Central memory CD8-positive, alpha-beta T cell (primary cell): Measurements from ENCODE around the gene UAP1L1.

ENCODE experiments used
- ATAC-seq: fragments of 150-1000 bp; cut with Tn5 transposase; replicated peaks from 2 replicates; pipeline ENCODE4 v1.10.0; 2022; ENCODE audit warnings: mild to moderate bottlenecking, moderate FRiP score, moderate number of reproducible peaks; ENCODE audit not compliant: poor library complexity, severe bottlenecking; ENCODE audit errors: extremely low read depth
- DNase-seq, 2 donors: peaks; one replicate each; pipeline ENCODE4 v3.0.0; 2021; ENCODE audit warnings: low spot score in 2 of 2
- H3K27ac Mint-ChIP-seq: one replicate; pipeline ENCODE4 v1.8.0; 2022; ENCODE audit warnings: low read depth, mild to moderate bottlenecking, moderate library complexity, mixed read lengths
- H3K27me3 Mint-ChIP-seq: one replicate; pipeline ENCODE4 v1.8.0; 2022; ENCODE audit warnings: mixed read lengths
- H3K36me3 Mint-ChIP-seq: one replicate; pipeline ENCODE4 v1.8.0; 2022; ENCODE audit warnings: mild to moderate bottlenecking, moderate library complexity, mixed read lengths; ENCODE audit not compliant: insufficient read depth
- H3K4me1 Mint-ChIP-seq: one replicate; pipeline ENCODE4 v1.8.0; 2022; ENCODE audit warnings: mixed read lengths
- H3K4me3 Mint-ChIP-seq: one replicate; pipeline ENCODE4 v1.8.0; 2022; ENCODE audit warnings: mild to moderate bottlenecking, moderate library complexity, mixed read lengths
- H3K9me3 Mint-ChIP-seq: one replicate; pipeline ENCODE4 v1.8.0; 2022; ENCODE audit warnings: mixed read lengths

The UAP1L1 gene

DNA sequence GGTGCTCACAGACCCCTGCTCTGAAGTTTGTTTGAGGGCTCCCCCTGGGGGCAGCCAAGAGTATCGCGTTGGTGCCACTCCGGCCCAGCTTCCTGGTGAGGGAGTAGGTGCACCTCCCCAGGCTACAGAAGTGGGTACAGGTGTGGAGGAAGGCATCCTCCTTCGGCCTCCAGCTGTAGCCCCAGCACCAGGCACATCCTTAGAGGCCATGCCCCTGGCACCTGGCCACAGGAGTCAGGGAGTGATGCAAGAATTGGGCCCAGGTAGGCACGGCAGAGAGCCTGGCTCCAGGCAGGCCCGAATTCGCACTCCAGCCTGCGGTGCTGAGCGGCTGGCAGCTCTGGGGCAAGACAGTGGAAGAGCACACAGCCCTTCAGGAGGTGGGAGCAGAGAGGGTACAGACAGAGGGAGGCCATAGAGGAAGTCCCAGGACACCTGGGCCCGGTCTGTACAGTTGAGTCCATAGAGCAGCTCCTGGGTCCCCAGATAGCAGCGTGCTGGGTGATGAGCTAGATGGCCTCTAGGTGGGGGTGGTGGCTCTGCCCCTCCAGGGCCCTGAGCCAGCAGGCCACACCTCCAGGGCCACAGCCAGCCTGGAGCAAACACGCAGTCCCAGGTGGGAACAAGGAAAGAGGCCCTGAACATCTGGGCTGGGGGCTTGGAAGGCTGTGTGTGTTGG lies 9.3 kb upstream of the UAP1L1 start:
- Mint-ChIP-seq H3K9me3 (no peaks in the 10 kb centered on the region), H3K4me3 (peak overlapping the region; percentile 53), H3K27ac (no peak overlapping the region), H3K27me3 (no peaks in the 10 kb centered on the region), H3K4me1 (peaks cover 15% of the 10 kb centered on the region), H3K36me3 (peaks cover 5% of the 10 kb centered on the region)
- DNase-seq: peak; percentile 79 to 83
- ATAC-seq: peak; percentile 52

DNA sequence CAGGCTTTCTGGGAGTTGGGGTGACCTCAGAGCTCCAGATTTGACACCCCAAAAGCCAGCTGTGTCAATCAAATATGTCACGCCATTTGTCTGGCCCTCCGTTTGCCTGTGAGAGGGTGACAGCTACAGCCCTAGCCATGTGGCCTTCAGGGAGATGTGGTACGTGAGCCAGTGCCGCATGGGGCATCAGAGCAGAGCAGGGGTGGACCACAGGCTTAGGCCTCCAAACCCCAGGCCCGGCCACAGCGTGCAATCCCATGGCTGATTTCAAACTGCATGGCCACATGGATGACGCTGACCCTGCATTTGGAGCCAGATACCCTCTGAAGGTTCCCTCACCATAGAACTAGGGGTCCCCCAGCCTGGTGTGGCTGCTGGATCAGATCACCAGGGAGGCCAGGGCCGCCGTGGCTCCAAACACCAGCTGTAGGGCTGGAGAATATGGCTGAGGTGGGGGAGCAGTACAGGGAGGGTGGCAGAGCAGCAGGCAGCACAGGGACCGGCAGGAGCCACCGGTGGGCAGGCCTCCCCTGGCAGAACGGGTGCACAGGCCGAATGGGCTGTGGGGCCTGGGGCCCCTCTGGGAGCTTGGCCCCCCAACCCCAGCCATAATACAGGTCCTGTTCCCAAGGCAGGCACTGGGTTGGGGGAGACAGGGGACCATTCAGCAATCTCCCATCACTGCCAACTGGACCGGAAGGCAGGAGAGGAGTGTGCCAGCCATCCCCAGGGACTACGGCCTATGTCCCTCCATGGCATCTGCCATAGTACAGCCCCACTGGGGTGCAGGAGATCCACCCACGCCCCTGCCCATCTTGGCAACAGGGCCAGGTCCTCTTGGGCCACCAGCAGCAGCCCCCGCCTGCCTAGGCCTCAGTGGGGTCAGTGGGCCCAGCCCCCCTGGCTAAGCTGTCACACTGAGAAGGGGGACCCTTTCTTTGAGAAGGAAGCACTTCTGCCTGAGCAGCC lies 8.5 kb upstream of the UAP1L1 start:
- peaks cover 15% of the 10 kb centered on the region for H3K4me1 Mint-ChIP-seq
- ATAC-seq (no peak), DNase-seq (no peak)
- H3K4me3 Mint-ChIP-seq: peak overlapping the region; percentile 58
- H3K36me3 Mint-ChIP-seq: peaks cover 5% of the 10 kb centered on the region
- H3K27ac Mint-ChIP-seq: no peak overlapping the region
- no peaks in the 10 kb centered on the region for H3K27me3 Mint-ChIP-seq
- no peaks in the 10 kb centered on the region for H3K9me3 Mint-ChIP-seq

- Mint-ChIP-seq H3K4me1 (peaks cover 15% of the 10 kb centered on the region), H3K36me3 (peaks cover 5% of the 10 kb centered on the region), H3K9me3 (no peaks in the 10 kb centered on the region), H3K27me3 (no peaks in the 10 kb centered on the region), H3K4me3 (peak overlapping the region; percentile 58), H3K27ac (no peak overlapping the region)
- no peak for ATAC-seq
- no peak for DNase-seq
Measured at GRCh38 chr9:137069508-137070091, 7.7 kb upstream of the UAP1L1 start.

GRCh38 chr9:137070201-137070905 lies 7.0 kb upstream of the UAP1L1 start, which contains the start of gene SAPCD2:
Gene SAPCD2 (minus strand): TSS chr9:137070557. CDS start chr9:137070460, 97 bp downstream.
- ATAC-seq (peak; percentile 93), DNase-seq (peak; percentile 67 to 72)
- peaks cover 15% of the 10 kb centered on the region for H3K4me1 Mint-ChIP-seq
- H3K27ac Mint-ChIP-seq: no peak within 1 kb of the TSS
- H3K9me3 Mint-ChIP-seq: no peaks in the 10 kb centered on the region
- H3K36me3 Mint-ChIP-seq: peaks cover 5% of the 10 kb centered on the region
- H3K27me3 Mint-ChIP-seq: no peaks in the 10 kb centered on the region
- H3K4me3 Mint-ChIP-seq: peak within 1 kb of the TSS; percentile 82

DNA sequence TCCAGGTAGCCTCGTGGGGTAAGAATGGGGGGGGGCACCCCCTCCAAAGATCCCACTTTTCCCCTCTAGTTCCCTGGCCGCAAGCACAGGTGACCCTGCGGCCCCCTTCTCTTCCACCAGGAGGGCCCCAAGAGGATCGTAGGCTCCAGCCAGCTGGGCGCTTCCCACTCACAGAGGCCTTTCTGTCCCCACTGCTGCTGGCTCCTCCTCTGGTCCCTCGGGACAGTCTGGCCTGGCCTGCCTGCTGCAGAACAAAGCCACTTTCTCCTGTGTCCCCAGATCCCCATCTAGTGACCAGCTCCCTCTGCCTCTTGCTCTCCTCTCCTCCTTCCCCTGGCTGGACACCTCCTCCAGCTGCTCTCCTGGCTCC lies 6.4 kb upstream of the UAP1L1 start:
- no peaks in the 10 kb centered on the region for H3K9me3 Mint-ChIP-seq
- peak overlapping the region; percentile 82 for H3K4me3 Mint-ChIP-seq
- DNase-seq (no peak), ATAC-seq (no peak)
- peaks cover 15% of the 10 kb centered on the region for H3K4me1 Mint-ChIP-seq
- H3K36me3 Mint-ChIP-seq: peaks cover 5% of the 10 kb centered on the region
- H3K27ac Mint-ChIP-seq: no peak overlapping the region
- H3K27me3 Mint-ChIP-seq: no peaks in the 10 kb centered on the region

GRCh38 chr9:137071282-137071681 lies 6.0 kb upstream of the UAP1L1 start:
- Mint-ChIP-seq H3K27me3 (no peaks in the 10 kb centered on the region), H3K27ac (no peak overlapping the region), H3K36me3 (peaks cover 5% of the 10 kb centered on the region), H3K9me3 (no peaks in the 10 kb centered on the region), H3K4me1 (peaks cover 15% of the 10 kb centered on the region), H3K4me3 (peak overlapping the region; percentile 82)
- no peak for ATAC-seq
- no peak for DNase-seq

- Mint-ChIP-seq H3K4me1 (peaks cover 9% of the 10 kb centered on the region), H3K9me3 (no peaks in the 10 kb centered on the region), H3K36me3 (peaks cover 7% of the 10 kb centered on the region), H3K4me3 (no peak overlapping the region), H3K27ac (no peak overlapping the region), H3K27me3 (no peaks in the 10 kb centered on the region)
- no peak for DNase-seq
- ATAC-seq: no peak
Measured at GRCh38 chr9:137073992-137074399, 3.3 kb upstream of the UAP1L1 start.

- H3K27ac Mint-ChIP-seq: no peak overlapping the region
- no peaks in the 10 kb centered on the region for H3K9me3 Mint-ChIP-seq
- ATAC-seq (no peak), DNase-seq (no peak)
- H3K4me3 Mint-ChIP-seq: no peak overlapping the region
- H3K27me3 Mint-ChIP-seq: no peaks in the 10 kb centered on the region
- H3K4me1 Mint-ChIP-seq: peaks cover 9% of the 10 kb centered on the region
- peaks cover 10% of the 10 kb centered on the region for H3K36me3 Mint-ChIP-seq
Measured at GRCh38 chr9:137074657-137075274, 2.6 kb upstream of the UAP1L1 start.

DNA sequence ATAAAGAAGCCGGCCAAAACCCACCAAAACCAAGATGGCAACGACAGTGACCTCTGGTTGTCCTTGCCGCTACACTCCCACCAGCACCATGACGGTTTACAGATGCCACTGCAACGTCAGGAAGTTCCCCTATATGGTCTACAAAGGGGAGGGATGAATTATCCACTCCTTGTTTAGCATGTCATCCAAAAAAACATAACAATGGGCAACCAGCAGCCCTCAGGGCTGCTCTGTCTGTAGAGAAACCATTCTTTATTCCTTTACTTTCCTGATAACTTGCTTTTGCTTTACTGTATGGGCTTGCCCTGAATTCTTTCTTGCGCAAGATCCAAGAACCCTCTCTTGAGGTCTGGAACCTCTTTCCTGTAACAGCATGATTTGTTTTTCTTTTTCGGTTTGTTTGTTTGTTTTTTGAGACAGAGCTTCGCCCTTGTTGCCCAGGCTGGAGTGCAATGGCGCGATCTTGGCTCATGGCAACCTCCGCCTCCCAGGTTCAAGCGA lies 2.0 kb upstream of the UAP1L1 start:
- Mint-ChIP-seq H3K27ac (no peak overlapping the region), H3K4me3 (no peak overlapping the region), H3K36me3 (peaks cover 10% of the 10 kb centered on the region), H3K9me3 (no peaks in the 10 kb centered on the region), H3K4me1 (peaks cover 9% of the 10 kb centered on the region), H3K27me3 (no peaks in the 10 kb centered on the region)
- ATAC-seq (no peak), DNase-seq (no peak)

DNA sequence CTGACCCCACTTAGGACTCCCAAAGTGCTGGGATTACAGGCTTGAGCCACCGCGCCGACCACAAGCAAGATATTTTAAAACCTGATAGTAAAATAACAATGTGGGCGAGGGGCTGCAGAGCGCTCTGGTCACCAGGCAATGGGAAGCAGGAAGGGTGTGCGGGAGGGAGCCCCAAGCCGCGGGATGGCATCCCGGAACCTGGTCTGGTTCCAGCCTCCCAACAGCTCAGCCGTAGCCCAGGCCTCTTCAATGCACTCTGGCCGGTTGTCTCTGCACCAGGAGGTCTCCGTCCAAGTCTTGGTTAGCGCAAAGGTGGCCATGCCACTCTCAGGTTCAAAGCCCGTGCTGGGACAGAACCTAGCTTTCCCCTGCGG lies 694 bp upstream of the UAP1L1 start:
- DNase-seq: no peak
- H3K27me3 Mint-ChIP-seq: no peaks in the 10 kb centered on the region
- H3K36me3 Mint-ChIP-seq: peaks cover 8% of the 10 kb centered on the region
- no peak overlapping the region for H3K27ac Mint-ChIP-seq
- peak overlapping the region; percentile 58 for H3K4me3 Mint-ChIP-seq
- no peaks in the 10 kb centered on the region for H3K9me3 Mint-ChIP-seq
- no peaks in the 10 kb centered on the region for H3K4me1 Mint-ChIP-seq
- no peak for ATAC-seq

DNA sequence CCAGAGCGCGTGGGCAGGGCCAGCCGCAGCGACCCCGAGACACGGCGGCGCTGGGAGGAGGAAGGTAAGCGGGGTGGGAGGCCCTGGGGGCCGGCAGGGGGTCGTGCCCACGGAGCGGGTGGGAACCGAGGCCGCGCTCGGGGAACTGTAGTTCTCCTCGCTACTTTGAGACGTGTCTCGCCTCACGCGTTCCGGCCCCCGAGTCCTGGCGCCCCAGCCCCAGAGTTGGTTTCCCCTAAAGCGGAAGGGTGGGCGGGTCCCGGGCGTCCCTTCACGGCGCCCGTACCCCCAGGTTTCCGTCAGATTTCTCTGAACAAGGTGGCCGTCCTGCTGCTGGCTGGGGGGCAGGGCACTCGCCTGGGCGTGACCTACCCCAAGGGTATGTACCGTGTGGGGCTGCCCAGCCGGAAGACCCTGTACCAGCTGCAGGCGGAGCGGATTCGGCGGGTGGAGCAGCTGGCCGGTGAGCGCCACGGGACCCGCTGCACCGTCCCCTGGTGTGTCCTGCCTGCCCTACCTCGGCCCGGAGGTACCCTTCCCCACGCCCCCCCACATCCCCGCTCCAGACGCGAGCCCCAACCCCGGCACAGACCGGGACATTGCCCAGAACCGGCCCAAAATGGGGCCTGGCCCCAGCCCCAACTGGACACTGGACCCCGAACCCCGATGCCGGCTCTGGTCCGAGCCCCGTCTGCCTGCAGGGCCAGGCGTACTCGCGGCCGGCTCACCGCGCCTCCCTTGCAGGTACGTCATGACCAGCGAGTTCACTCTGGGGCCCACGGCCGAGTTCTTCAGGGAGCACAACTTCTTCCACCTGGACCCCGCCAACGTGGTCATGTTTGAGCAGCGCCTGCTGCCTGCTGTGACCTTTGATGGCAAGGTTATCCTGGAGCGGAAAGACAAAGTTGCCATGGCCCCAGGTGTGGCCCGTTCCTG lies 709 bp downstream of the UAP1L1 start:
- H3K36me3 Mint-ChIP-seq: peaks cover 8% of the 10 kb centered on the region
- H3K4me3 Mint-ChIP-seq: peak overlapping the region; percentile 71
- ATAC-seq (peak; percentile 38), DNase-seq (no peak)
- no peak overlapping the region for H3K27ac Mint-ChIP-seq
- no peaks in the 10 kb centered on the region for H3K4me1 Mint-ChIP-seq
- no peaks in the 10 kb centered on the region for H3K9me3 Mint-ChIP-seq
- no peaks in the 10 kb centered on the region for H3K27me3 Mint-ChIP-seq
